Large intestine (tissue), 12 donors: ENCODE results near the gene TNRC6B. TPM values are rescaled to one million over a fixed set of nuclear protein-coding genes. Genes with fewer than 3 reads are reported as not detected.
"Not testable (repeated sequence)": the region's sequence is repeated elsewhere in the genome, so short reads cannot be mapped to it uniquely, and the experiment has no call there.

Source experiments
- DNase-seq, 2 donors: peaks; one replicate each; pipeline versions ENCODE4 v3.0.0 to v3.0.0-alpha.2; 2013
- H3K27ac ChIP-seq: one replicate; pipeline ENCODE4 v1.5.1; 2013; ENCODE audit warnings: low read length
- H3K27me3 ChIP-seq: 2 replicates; pipeline ENCODE4 v1.6.1; 2013; ENCODE audit warnings: low read length; ENCODE audit not compliant: control insufficient read depth, insufficient read depth
- H3K36me3 ChIP-seq: 2 replicates; pipeline ENCODE4 v1.6.1; 2013; ENCODE audit warnings: low read length; ENCODE audit not compliant: control insufficient read depth, insufficient read depth
- H3K4me1 ChIP-seq: one replicate; pipeline ENCODE4 v1.6.1; 2013; ENCODE audit warnings: low read length; ENCODE audit not compliant: control insufficient read depth, insufficient read depth
- H3K4me3 ChIP-seq: one replicate; pipeline ENCODE4 v1.5.1; 2013; ENCODE audit warnings: low read length
- H3K9me3 ChIP-seq: one replicate; pipeline ENCODE4 v1.6.1; 2013; ENCODE audit warnings: mild to moderate bottlenecking, low read depth, low read length, moderate library complexity; ENCODE audit not compliant: control insufficient read depth
- WGBS: methylation state at CpG from one replicate; pipeline ENCODE4 v1.1.5; 2013; ENCODE audit warnings: low lambda C conversion rate; ENCODE audit not compliant: insufficient coverage; 5-methylcytosine and 5-hydroxymethylcytosine counted together
- long read RNA-seq, 11 donors: transcript quantifications; one replicate each; lab custom pipeline, GENCODE V29; 2026
- polyA plus RNA-seq: library from polyadenylated mRNA; unstranded; fragments of 120-200 nt; gene quantifications from one replicate; pipeline ENCODE4 v1.2.1, GENCODE V29; 2013

The TNRC6B gene, protein sequence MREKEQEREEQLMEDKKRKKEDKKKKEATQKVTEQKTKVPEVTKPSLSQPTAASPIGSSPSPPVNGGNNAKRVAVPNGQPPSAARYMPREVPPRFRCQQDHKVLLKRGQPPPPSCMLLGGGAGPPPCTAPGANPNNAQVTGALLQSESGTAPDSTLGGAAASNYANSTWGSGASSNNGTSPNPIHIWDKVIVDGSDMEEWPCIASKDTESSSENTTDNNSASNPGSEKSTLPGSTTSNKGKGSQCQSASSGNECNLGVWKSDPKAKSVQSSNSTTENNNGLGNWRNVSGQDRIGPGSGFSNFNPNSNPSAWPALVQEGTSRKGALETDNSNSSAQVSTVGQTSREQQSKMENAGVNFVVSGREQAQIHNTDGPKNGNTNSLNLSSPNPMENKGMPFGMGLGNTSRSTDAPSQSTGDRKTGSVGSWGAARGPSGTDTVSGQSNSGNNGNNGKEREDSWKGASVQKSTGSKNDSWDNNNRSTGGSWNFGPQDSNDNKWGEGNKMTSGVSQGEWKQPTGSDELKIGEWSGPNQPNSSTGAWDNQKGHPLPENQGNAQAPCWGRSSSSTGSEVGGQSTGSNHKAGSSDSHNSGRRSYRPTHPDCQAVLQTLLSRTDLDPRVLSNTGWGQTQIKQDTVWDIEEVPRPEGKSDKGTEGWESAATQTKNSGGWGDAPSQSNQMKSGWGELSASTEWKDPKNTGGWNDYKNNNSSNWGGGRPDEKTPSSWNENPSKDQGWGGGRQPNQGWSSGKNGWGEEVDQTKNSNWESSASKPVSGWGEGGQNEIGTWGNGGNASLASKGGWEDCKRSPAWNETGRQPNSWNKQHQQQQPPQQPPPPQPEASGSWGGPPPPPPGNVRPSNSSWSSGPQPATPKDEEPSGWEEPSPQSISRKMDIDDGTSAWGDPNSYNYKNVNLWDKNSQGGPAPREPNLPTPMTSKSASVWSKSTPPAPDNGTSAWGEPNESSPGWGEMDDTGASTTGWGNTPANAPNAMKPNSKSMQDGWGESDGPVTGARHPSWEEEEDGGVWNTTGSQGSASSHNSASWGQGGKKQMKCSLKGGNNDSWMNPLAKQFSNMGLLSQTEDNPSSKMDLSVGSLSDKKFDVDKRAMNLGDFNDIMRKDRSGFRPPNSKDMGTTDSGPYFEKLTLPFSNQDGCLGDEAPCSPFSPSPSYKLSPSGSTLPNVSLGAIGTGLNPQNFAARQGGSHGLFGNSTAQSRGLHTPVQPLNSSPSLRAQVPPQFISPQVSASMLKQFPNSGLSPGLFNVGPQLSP (N-terminal part only)
- polyA plus RNA-seq = 8.3 TPM
- long read RNA-seq, donor 1 = 0 reads
- long read RNA-seq, donor 2 = 0 reads
- long read RNA-seq, donor 3, partial matches to known transcripts = 7 of 7 reads
- long read RNA-seq, donor 3, other reads (novel, unspliced or antisense) = 0 of 7 reads
- long read RNA-seq, donor 4 = 0 reads
- long read RNA-seq, donor 5 = 0 reads
- long read RNA-seq, donor 6, partial matches to known transcripts = 6 of 6 reads
- long read RNA-seq, donor 6, other reads (novel, unspliced or antisense) = 0 of 6 reads
- long read RNA-seq, donor 7 = 0 reads
- long read RNA-seq, donor 8 = 0 reads
- long read RNA-seq, donor 9 = 0 reads
- long read RNA-seq, donor 10 = 0 reads
- long read RNA-seq, donor 11 = 0 reads

GRCh38 chr22:40177738-40178416 lies at the start of gene TNRC6B:
TSS of gene TNRC6B (plus strand) at chr22:40177925. CDS start at chr22:40178136, 211 bp downstream.
- Histone ChIP-seq H3K4me1 (peaks cover 22% of the 10 kb centered on the region), H3K27ac (peak within 1 kb of the TSS; percentile 76), H3K36me3 (no peaks in the 10 kb centered on the region), H3K9me3 (no peaks in the 10 kb centered on the region), H3K27me3 (no peaks in the 10 kb centered on the region), H3K4me3 (peak within 1 kb of the TSS; percentile 85)
- WGBS = 4% methylated on average over 4 of the region's 10 CpGs
- DNase-seq = peak; percentile 97 to 98

DNA sequence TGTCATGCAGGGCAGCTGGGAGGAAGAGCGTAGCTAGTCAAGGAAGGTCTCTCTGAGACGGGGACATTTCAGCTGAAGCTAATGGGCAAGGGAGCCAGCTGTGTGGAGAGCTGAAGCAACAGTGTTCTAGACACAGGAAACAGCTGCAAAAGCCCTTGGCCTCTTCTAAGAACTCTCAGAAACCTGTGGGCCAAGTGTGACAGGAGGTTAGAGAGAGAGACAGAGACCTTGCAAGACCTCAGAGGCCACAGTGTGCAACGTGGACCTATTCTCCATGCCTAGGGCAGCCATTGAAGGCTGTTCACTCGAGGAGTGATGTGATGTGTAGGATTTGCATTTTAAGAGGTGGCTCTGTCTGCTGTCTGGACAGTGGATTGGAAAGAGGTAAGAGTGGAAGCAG lies 48.7 kb upstream of the TNRC6B start:
- no peak overlapping the region for H3K4me3 ChIP-seq
- H3K4me1 ChIP-seq = no peaks in the 10 kb centered on the region
- no peaks in the 10 kb centered on the region for H3K27me3 ChIP-seq
- peak; percentile 19 to 39 for DNase-seq
- H3K9me3 ChIP-seq = no peaks in the 10 kb centered on the region
- peaks cover 11% of the 10 kb centered on the region for H3K36me3 ChIP-seq
- whole genome bisulfite sequencing = no CpG with 5 or more reads among the region's 4 CpGs
- H3K27ac ChIP-seq = no peak overlapping the region

DNA sequence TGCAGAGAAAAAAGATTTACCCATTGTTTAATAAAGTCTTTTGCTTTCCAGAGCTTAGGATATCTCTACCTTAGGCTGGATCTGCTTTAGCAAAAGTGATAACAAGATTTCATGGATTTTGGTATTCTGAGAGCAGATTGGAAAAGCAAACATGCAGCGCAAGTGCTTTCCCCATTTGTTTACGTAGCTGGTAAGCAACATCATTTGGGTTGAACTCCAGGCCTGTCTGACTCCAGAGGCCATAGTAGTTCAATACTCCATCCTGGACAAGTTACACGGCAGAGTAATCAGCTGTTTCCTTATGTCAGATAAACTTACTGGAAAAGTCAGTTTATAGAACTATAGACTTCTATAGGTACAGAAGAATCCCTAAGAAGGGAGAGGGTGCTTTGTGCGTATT lies 40.6 kb upstream of the TNRC6B start:
- Histone ChIP-seq H3K27me3 (no peaks in the 10 kb centered on the region), H3K27ac (no peak overlapping the region), H3K36me3 (peaks cover 5% of the 10 kb centered on the region), H3K4me3 (no peak overlapping the region), H3K4me1 (no peaks in the 10 kb centered on the region), H3K9me3 (no peaks in the 10 kb centered on the region)
- no CpG with 5 or more reads among the region's 4 CpGs for WGBS
- no peak for DNase-seq

DNA sequence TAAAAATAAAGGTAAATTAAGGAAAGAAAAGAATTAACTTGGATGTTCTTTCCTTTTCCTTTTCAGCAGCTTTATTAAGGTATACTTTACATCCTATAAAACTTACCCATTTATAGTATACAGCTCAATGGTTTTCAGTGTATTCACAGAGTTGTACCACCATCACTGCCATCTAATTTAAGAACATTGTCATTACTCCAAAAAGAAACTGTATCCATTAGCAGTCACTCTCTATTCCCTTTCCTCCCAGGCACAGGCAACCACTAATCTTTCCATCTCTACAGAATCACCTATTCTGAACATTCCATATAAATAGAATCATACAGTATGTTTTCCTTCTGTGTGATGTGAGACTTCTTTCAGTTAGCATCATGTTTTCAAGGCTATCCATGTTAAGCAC lies 38.9 kb upstream of the TNRC6B start:
- H3K27me3 ChIP-seq = no peaks in the 10 kb centered on the region
- DNase-seq = no peak
- H3K36me3 ChIP-seq = peaks cover 5% of the 10 kb centered on the region
- no peak overlapping the region for H3K4me3 ChIP-seq
- H3K4me1 ChIP-seq = no peaks in the 10 kb centered on the region
- H3K27ac ChIP-seq = no peak overlapping the region
- H3K9me3 ChIP-seq = no peaks in the 10 kb centered on the region

DNA sequence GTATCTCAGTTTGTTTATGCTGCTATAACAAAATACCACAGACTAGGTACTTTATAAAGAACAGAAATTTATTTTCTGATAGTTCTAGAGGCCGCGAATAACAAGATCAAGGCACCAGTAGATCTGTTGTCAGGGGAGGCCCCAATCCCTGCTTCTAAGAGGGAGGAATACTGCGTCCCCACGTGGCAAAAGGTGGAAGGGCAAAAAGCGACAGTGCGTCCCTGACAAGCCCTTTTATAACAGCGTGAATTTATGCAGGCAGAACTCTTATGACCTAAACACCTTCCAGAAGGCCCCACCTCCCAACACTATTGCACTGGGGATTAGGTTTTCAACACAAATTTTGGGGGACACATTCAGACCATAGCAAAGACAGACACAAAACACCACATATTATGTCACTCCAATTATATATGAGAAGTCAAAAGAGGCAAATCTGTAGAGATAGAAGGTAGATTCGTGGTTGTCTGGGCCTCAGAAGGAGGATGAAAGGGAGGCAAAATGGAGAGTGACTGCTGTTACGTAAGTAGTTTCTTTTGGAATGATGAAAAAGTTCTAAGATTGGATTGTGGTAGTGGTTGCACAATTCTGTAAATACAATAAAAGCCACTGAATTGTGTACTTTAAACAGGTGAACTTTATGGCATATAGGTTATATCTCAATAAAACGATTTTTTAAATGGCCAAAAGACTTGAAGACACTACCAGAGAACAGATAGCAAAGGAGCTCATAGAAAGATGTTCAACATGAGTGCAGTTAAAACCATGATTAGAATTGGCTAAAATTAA lies 30.1 kb upstream of the TNRC6B start:
- WGBS = 60% methylated on average over 1 of the region's 10 CpGs
- Histone ChIP-seq H3K27me3 (no peaks in the 10 kb centered on the region), H3K4me1 (no peaks in the 10 kb centered on the region), H3K4me3 (no peak overlapping the region), H3K27ac (no peak overlapping the region), H3K36me3 (no peaks in the 10 kb centered on the region), H3K9me3 (no peaks in the 10 kb centered on the region)
- DNase-seq = no peak

GRCh38 chr22:40153192-40153591 lies 24.5 kb upstream of the TNRC6B start:
- H3K36me3 ChIP-seq = no peaks in the 10 kb centered on the region
- no peaks in the 10 kb centered on the region for H3K9me3 ChIP-seq
- H3K27me3 ChIP-seq = no peaks in the 10 kb centered on the region
- DNase-seq = no peak
- WGBS = 71% methylated on average over 1 of the region's 4 CpGs
- H3K4me1 ChIP-seq = peaks cover 9% of the 10 kb centered on the region
- H3K27ac ChIP-seq = no peak overlapping the region
- H3K4me3 ChIP-seq = no peak overlapping the region

GRCh38 chr22:40153705-40154104 lies 24.0 kb upstream of the TNRC6B start:
- no peak overlapping the region for H3K4me3 ChIP-seq
- H3K9me3 ChIP-seq = no peaks in the 10 kb centered on the region
- H3K27me3 ChIP-seq = no peaks in the 10 kb centered on the region
- no peak overlapping the region for H3K27ac ChIP-seq
- WGBS = 70% methylated on average over 2 of the region's 4 CpGs
- H3K36me3 ChIP-seq = no peaks in the 10 kb centered on the region
- no peak for DNase-seq
- H3K4me1 ChIP-seq = peaks cover 9% of the 10 kb centered on the region

- 0% methylated on average over 2 of the region's 7 CpGs for WGBS
- Histone ChIP-seq H3K36me3 (no peaks in the 10 kb centered on the region), H3K9me3 (no peaks in the 10 kb centered on the region), H3K4me3 (no peak overlapping the region), H3K27me3 (no peaks in the 10 kb centered on the region), H3K4me1 (peaks cover 9% of the 10 kb centered on the region), H3K27ac (peak overlapping the region; percentile 40)
- DNase-seq = peak; percentile 56 to 79
These were observed 21.7 kb upstream of the TNRC6B start for GRCh38 chr22:40156001-40156516.

GRCh38 chr22:40156682-40157081 lies 21.0 kb upstream of the TNRC6B start:
- not testable (repeated sequence) for H3K4me1 ChIP-seq, H3K36me3 ChIP-seq, H3K27me3 ChIP-seq, H3K9me3 ChIP-seq, DNase-seq, H3K4me3 ChIP-seq
- WGBS = no CpG with 5 or more reads among the region's 6 CpGs
- peak overlapping the region; percentile 40 for H3K27ac ChIP-seq
